ENCODE measurements around the gene NUAK2. TPM values are rescaled to one million over a fixed set of nuclear protein-coding genes. Genes with fewer than 3 reads are reported as not detected.

NUAK2 gene
- total RNA-seq, 4 donors from 2014 or later, result 0.42 to 0.86 (median 0.74) TPM

GRCh38 chr1:205329719-205330118, 8.2 kb upstream of the NUAK2 start:
- no peak overlapping the region for H3K27ac ChIP-seq (replicated peaks in 1 of 4)
- no peaks in the 10 kb centered on the region for H3K36me3 ChIP-seq
- intact Hi-C loops (cut with DNase I), result no loop called here
- H3K4me1 ChIP-seq, result no peaks in the 10 kb centered on the region
- 77% methylated on average over 3 of the region's 5 CpGs for WGBS
- TF ChIP-seq EP300 (IDR thresholded peaks at IDR 0.05) (no peak), POLR2A (IDR thresholded peaks at IDR 0.05; ENCODE audit: low read depth) (no peak), POLR2AphosphoS5 (IDR thresholded peaks at IDR 0.05) (no peak)
- TF ChIP-seq, protein P1, sequence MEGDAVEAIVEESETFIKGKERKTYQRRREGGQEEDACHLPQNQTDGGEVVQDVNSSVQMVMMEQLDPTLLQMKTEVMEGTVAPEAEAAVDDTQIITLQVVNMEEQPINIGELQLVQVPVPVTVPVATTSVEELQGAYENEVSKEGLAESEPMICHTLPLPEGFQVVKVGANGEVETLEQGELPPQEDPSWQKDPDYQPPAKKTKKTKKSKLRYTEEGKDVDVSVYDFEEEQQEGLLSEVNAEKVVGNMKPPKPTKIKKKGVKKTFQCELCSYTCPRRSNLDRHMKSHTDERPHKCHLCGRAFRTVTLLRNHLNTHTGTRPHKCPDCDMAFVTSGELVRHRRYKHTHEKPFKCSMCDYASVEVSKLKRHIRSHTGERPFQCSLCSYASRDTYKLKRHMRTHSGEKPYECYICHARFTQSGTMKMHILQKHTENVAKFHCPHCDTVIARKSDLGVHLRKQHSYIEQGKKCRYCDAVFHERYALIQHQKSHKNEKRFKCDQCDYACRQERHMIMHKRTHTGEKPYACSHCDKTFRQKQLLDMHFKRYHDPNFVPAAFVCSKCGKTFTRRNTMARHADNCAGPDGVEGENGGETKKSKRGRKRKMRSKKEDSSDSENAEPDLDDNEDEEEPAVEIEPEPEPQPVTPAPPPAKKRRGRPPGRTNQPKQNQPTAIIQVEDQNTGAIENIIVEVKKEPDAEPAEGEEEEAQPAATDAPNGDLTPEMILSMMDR (IDR thresholded peaks at IDR 0.05), result no peak
- no peak for DNase-seq (ENCODE audit: extremely low spot score)
- peaks cover 0 to 23% (median 0%) of the 10 kb centered on the region in 4 donors for H3K27me3 ChIP-seq
- no peak overlapping the region for H3K4me3 ChIP-seq
- no peaks in the 10 kb centered on the region for H3K9me3 ChIP-seq

- TF ChIP-seq POLR2A (IDR thresholded peaks at IDR 0.05; ENCODE audit: low read depth) (no peak), EP300 (IDR thresholded peaks at IDR 0.05) (no peak), POLR2AphosphoS5 (IDR thresholded peaks at IDR 0.05) (no peak)
- TF ChIP-seq, protein P1 (IDR thresholded peaks at IDR 0.05), result no peak
- peaks cover 0 to 23% (median 0%) of the 10 kb centered on the region in 4 donors for H3K27me3 ChIP-seq
- 75% methylated on average over 2 of the region's 4 CpGs for WGBS
- intact Hi-C loops (cut with DNase I), result no loop called here
- no peak overlapping the region for H3K4me3 ChIP-seq
- H3K27ac ChIP-seq (replicated peaks in 1 of 4), result no peak overlapping the region
- no peaks in the 10 kb centered on the region for H3K9me3 ChIP-seq
- no peak for DNase-seq (ENCODE audit: extremely low spot score)
- no peaks in the 10 kb centered on the region for H3K4me1 ChIP-seq
- no peaks in the 10 kb centered on the region for H3K36me3 ChIP-seq
These were observed 6.9 kb upstream of the NUAK2 start for GRCh38 chr1:205328476-205328875.

- H3K36me3 ChIP-seq, result no peaks in the 10 kb centered on the region
These were observed 5.4 kb upstream of the NUAK2 start for GRCh38 chr1:205326812-205327466.

GRCh38 chr1:205325334-205325884, 3.9 kb upstream of the NUAK2 start:
- no peak for DNase-seq (ENCODE audit: extremely low spot score)
- H3K27ac ChIP-seq (replicated peaks in 1 of 4), result no peak overlapping the region
- no peak for TF ChIP-seq POLR2A (IDR thresholded peaks at IDR 0.05; ENCODE audit: low read depth)
- TF ChIP-seq, protein P1 (IDR thresholded peaks at IDR 0.05), result peak; percentile 68 to 87 (median 78)
- 34% methylated on average over 6 of the region's 6 CpGs for WGBS
- H3K4me3 ChIP-seq, result no peak overlapping the region
- no peaks in the 10 kb centered on the region for H3K36me3 ChIP-seq
- intact Hi-C loops (cut with DNase I), result loop anchor here (1.0 kb wide), 1 partner anchor 52 kb away; no protein-coding TSS in a partner anchor
- no peaks in the 10 kb centered on the region for H3K9me3 ChIP-seq
- peaks cover 7 to 15% (median 14%) of the 10 kb centered on the region in 4 donors for H3K4me1 ChIP-seq
- H3K27me3 ChIP-seq, result peaks cover 0 to 23% (median 0%) of the 10 kb centered on the region in 4 donors

More at GRCh38 chr1:205326812-205327466, 5.4 kb upstream of the NUAK2 start:
- no peak for DNase-seq (ENCODE audit: extremely low spot score)
- peaks cover 0 to 23% (median 0%) of the 10 kb centered on the region in 4 donors for H3K27me3 ChIP-seq
- no peak overlapping the region for H3K4me3 ChIP-seq
- intact Hi-C loops (cut with DNase I), result no loop called here
- 82% methylated on average over 11 of the region's 11 CpGs for WGBS
- H3K9me3 ChIP-seq, result no peaks in the 10 kb centered on the region
- TF ChIP-seq POLR2AphosphoS5 (IDR thresholded peaks at IDR 0.05) (no peak), EP300 (IDR thresholded peaks at IDR 0.05) (no peak), POLR2A (IDR thresholded peaks at IDR 0.05; ENCODE audit: low read depth) (no peak)
- TF ChIP-seq, protein P1 (IDR thresholded peaks at IDR 0.05), result no peak
- peaks cover 0 to 3% (median under 1%) of the 10 kb centered on the region in 4 donors for H3K4me1 ChIP-seq
- H3K27ac ChIP-seq (replicated peaks in 1 of 4), result no peak overlapping the region

All from esophagus muscularis mucosa (tissue), 4 donors.